SKM-1 (cell line): Measurements from ENCODE around the gene MAGIX.
"Not testable (repeated sequence)": the region's sequence is repeated elsewhere in the genome, so short reads cannot be mapped to it uniquely, and the experiment has no call there.

Source experiments
- DNase-seq: peaks from one replicate; lab custom pipeline; 2025; ENCODE audit not compliant: unreplicated experiment; lab: John Stamatoyannopoulos, UW

Gene MAGIX

DNA sequence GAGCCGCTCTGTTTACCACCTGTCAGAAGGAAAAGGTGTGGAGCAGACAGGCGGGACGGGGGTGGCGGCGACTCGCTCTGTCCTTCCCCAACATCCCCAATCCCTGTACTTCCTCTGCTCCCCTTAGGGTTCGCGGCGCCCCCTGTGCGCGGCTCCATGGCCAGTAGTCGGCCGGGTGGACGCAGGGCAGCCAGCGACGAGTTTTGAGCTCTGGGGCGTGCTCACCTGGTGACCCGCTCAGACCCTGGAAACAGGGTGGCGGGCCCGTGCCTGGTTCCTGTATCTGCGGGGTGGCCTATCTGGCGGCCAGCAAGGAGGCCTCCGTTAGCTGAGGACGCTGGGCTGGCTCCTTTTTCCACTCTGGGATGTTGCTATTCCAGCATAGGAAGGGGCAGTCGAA is 5.4 kb upstream of the MAGIX start:
- DNase-seq, result no peak

- no peak for DNase-seq
Measured at GRCh38 chrX:49160908-49161307, 1.6 kb upstream of the MAGIX start.

- no peak for DNase-seq
Measured at GRCh38 chrX:49161632-49162031, 926 bp upstream of the MAGIX start.

- peak; percentile 16 for DNase-seq
Measured at GRCh38 chrX:49163555-49164419, 1.2 kb downstream of the MAGIX start.

GRCh38 chrX:49164589-49165360 is 2.2 kb downstream of the MAGIX start:
- DNase-seq, result no peak

DNA sequence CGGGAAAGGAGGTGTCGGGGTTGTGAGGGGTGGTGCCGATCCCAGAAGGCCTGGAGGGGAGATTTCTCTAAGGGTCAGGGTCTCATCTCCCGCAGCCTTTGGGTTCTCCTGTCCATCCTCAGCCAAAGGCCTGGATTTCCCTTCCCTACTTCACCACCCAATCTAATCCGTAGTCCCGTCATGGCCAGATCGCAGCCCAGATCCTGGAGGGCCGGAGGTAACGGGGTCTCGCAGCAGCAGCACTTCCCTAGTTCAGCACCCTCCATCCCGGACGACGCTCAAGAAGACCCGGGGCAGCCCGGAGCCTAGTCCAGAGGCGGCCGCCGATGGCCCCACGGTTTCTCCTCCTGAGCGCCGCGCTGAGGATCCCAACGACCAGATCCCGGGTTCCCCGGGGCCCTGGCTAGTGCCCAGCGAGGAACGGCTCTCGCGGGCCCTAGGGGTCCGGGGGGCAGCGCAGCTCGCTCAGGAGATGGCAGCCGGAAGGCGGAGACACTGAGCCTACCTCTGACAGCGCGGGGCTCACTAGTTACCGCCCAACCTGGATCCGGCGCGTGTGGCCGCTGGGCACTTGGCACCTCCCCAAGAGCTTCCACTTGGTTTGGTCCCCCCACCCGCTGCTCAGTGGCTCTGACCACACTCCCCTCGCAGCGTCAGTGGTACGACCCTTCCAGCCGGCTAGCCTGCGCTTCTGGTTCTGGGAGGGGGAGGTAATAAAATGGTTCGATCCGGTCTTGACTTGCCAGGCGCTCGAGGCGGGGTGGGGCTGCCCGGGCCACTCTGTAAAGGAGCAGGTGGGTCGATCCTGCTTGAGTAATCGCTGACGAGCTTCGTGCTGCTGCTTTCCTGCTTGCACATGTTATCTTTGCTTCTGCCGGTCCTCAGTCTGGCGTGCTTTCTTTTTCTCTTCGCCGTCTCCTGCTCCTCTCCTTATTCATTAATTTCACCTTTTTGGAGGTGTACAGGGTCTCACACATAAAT is 3.6 kb downstream of the MAGIX start:
- peak; percentile 43 for DNase-seq

DNA sequence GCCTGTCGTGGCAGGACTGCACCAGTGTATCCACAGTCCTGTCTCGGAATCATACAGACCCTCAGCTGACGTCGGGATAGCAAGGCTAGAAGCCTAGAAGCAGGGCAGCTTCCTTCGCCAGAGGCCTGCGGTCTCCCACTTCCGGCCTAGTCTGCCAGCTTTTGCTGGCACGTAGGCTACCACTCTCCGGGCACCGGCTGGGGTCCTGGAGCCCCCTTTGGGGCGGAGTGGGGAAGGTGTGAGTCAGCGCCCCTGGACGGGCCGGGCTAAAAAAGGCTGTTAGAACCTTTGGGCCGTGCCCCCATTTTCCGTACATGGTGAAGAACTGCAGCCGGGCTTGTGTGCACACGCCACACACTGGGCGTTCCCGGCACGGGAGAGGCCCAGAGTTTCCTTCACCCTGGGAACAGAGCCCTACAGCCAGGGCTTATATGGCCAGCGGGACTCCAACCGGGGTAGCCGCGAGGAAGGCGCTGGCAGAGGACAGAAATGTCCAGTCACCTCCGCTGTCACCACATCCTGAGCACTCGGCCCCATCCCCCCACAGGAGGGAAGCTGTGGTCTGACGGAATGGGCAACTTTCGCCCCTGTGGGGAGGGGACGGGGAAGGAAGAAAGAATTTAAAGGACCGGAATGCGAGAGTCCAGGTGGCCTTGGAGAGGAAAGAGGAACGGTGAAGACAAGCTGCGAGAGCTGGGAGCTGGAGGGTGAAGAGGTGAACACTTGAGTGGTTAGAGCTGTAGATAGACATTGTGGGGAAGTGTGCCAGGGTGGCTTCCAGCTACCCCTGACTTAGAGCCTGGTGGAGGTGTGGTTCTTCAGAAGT is 4.6 kb downstream of the MAGIX start:
- peak; percentile 69 for DNase-seq

DNA sequence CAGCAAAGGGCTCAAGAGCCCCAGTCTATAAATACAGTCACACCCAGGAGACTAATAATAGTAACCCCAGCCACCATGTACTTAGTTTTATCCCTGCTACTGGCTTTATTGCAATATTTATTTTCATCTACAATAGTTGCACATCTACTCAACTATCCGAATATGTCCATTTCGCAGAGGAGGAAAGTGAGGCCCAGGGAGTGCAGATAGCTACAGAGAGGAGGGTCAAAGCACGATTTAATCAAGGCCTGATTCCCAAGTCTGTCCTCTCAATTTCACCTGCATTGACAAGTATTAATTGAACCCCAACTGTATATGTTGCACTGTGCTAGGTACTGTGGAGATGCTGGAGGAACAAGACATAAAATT is 5.2 kb downstream of the MAGIX start:
- DNase-seq, result no peak

DNA sequence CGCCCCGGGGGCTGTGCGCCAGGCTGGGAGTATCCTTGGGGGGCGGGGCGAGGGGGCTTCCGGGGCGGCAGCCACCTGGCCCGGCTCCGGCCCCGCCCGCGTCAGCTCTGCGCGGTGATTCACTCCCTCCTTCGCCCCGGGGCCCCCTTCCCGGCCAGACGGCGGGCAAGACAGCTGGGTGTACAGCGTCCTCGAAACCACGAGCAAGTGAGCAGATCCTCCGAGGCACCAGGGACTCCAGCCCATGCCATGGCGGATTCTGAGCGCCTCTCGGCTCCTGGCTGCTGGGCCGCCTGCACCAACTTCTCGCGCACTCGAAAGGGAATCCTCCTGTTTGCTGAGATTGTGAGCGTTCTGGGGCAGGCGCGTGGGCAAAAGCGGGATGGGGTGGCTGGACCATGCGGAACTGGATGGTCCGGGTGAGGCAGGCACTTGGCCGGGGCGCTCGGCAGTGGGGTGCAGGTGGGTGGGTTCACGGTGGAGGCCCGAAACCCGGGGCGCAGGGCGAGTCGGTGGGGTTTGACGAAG is 9.3 kb downstream of the MAGIX start, which contains the start of gene PLP2:
Gene PLP2, plus strand, starts transcription at position 147 of the 528 bp plus-strand sequence. Its CDS starts 103 bp downstream, at position 250.
- DNase-seq, result no peak

GRCh38 chrX:49172280-49172780 is 9.8 kb downstream of the MAGIX start:
- no peak for DNase-seq

- not testable (repeated sequence) for DNase-seq
Measured at GRCh38 chrX:49173544-49173943, 11.0 kb downstream of the MAGIX start.

DNA sequence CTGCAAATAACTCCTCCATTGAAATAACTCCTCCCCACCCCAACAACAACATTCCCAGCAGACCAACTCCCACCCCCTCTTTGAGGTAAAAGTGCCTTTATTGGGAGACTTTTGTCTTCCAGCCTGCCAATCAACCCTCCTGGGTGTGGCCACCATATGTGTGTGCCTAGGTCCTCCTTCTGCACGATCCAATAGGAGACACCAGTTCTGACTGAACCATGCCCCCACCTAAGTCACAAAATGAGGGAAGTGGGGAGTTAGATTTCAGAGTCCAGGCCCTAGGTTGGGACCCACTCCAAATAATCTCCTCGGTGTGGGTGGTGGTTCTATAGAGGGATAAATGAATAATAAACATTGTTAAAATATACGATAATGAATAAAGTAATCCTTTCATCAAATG is 12.2 kb downstream of the MAGIX start:
- DNase-seq, result no peak

DNA sequence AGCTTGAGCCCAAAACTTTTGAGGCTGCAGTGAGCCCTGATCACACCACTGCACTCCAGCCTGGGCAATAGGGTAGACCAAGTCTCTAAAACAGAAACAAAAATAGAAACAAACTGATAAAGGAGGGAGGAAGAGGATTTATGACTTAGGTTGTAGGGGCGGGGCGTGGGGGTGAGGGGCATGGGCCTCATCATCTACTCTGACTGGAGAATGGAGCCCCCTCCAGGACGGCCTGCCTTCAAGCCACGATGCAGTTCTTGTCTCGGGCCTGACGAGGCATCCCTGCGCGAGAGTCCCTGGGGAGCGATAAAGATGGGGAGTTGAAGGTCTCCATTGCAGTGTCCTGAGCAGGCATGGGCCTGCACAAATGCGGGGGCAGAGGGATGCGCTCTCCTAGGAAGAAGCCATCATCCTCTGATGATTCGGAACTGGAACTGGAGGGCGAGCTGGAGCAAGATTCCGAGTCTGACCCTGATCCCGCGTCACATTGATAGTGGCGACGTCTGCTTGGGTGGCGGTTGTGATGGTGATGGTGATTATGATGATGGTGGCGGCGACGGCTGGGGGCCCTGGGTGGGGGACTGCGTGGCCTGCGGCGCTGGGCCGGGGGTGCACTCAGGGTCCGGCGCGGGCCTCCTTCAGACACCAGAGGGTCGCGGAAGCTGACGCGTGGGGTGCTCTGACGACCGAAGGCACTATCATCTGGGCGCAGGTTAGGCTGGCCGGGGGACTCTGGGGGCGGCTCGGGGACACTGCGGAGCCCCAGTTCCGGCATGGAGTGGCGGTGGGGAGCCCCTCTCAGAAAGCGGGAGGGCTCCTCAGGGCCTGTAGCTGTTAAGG is 13.1 kb downstream of the MAGIX start:
- no peak for DNase-seq

- peak; percentile 67 for DNase-seq
Measured at GRCh38 chrX:49176421-49177326, 14.1 kb downstream of the MAGIX start.

DNA sequence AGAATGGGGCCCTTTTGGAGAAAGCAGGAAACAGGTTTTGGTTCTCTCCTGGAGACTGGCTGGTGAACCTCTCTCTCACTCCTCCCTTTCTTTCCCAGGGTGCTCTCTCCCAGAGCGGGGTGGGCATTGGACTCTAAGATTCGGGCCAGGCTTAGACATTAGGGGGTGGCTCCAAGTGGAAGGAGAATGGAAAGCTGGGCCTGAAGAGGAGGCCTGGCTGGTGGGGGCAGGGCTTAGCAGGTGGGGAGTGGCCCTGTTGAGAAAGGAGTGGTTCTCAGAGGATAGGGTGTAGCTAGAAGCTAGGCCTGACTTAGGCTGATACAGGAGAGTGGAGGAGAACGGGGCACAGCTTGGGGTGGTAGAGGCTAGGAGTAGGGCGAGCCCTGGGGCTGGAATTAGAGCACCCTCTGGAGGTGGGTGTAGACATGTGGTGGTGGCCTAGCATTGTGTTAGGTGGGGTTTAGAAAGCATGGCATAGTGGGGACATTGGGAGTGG is 14.8 kb downstream of the MAGIX start:
- DNase-seq, result no peak

DNA sequence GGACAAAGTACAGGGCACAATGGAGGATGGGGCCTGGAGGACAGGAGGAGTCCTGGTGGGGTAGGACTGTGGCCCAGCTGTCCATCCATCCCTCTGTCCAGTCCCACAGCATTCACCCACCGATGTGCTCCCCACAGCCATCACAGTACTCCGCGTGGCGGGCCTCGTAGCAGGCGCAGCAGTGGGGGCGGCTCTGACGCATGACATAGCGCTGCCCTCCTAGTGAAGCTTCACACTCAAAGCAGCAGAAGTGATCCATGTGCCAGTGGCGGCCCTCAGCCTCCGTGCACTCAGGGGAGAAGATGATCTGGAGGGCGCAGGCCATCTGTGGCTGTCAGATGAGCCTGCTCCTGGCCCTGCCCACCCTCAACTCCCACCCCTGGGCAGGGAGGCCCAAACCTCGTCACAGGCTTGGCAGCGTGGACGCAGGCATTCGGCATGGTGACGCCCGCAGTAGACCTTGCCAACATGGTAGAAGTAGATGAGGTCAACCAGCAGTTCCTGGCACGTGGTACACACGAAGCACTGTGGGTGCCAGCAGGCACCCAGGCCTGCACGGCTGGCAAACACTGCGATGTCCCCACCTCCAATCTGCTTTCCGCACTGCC is 15.4 kb downstream of the MAGIX start:
- no peak for DNase-seq

GRCh38 chrX:49178537-49178936 is 16.0 kb downstream of the MAGIX start:
- DNase-seq, result no peak
